GM18907 (cell line): ENCODE results near the gene CIBAR2.
"Not testable (repeated sequence)": the region's sequence is repeated elsewhere in the genome, so short reads cannot be mapped to it uniquely, and the experiment has no call there.

Experiments used
- ATAC-seq: cut with Tn5 transposase; IDR thresholded peaks from one replicate; pipeline ENCODE4 v1.9.1; 2021; ENCODE audit warnings: mild to moderate bottlenecking, moderate library complexity; ENCODE audit not compliant: unreplicated experiment

CIBAR2 gene

DNA sequence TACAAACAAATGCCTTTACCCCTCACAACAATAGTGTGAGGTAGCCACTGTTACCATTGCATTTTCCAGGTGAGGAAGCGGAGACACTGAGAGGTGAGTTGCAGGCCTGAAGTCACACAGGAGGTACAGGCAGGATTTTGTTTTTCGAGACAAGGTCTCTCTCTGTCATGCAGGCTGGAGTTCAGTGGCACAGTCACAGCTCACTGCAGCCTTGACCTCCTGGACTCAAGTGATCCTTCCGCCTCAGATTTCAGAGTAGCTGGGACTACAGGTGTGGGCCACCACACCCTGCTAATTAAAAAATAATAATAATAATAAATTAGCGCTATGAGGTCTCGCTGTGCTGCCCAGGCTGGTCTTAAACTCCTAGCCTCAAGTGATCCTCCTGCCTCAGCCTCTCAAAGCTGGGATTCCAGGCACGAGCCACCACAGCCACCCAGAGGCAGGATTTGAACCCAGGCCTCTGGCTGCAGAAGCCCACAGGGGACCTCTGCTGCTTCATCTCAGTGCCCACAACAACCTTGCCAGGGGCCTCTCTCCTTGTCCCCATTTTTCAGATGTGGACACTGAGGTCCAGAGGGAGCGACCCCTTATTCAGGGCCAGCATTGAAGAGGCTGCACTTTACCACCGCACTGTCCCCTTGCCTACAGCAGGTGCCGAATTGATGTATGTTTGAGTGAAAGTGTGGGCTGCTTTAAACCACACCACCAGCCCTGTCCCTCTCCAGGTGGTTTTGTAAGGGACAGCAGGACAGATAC lies 16.0 kb upstream of the CIBAR2 start:
- no peak for ATAC-seq

DNA sequence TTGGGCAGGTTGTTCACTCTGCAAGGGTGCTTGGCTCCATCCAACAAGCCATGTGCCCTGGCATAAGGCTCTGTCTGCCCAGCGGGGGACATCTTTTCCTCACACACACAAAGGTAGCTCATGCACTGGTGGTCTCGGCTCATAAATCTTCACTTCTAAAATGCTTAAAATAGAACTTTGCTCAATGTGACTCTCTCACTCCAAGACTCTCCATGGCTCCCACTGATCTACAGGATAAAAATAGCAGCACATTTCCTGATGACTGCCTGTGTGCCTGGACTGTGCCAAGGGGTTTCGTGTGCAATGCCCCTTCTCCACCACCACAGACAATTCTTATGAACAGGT lies 15.1 kb upstream of the CIBAR2 start:
- no peak for ATAC-seq

DNA sequence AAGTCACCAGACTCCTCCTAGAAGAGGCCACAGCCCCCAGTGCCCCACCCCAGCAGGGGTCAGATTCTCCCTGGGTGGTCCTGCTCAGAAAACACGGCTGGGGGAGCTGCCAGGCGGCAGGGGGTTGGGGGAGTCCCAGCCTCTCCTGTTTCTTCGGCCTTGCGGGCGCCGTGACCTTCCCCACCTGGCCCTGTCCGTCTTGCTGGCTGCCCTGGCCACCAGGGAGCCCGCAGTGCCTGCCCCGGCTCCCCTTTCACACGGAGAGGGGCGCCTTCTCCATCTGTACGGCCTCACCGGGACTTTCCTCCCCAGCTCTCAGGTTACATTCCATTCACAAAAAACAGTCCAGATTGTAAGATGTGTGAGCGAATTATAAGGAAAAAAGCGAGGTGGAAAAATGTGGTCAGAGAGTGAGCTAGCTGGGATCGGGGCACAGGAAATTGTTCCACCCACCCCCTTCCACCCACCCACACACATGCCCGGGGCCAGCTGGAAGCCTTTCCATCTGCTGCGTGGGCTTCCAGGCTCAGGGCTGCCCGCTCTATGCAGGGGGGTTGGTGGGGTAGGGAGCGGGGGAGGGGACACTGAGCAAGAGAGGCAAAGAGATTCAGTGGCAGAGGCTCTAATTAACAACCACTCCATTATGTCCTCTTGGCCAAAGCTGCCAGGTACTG lies 14.6 kb upstream of the CIBAR2 start:
- no peak for ATAC-seq

DNA sequence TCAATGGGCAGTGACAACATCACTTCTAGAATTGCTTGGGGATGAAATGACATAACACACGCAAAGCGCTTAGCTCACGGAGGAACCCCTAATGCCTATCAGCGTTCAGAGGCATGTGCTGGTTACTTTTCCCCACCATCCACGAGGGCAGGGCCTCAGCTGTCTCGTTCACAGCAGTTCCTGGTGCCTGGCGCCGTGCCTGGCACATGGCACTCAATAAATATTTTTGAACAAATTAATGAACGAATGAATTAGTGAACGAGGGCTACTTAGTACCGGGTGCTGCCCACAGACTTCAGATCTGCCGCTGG lies 14.1 kb upstream of the CIBAR2 start:
- ATAC-seq, result no peak

DNA sequence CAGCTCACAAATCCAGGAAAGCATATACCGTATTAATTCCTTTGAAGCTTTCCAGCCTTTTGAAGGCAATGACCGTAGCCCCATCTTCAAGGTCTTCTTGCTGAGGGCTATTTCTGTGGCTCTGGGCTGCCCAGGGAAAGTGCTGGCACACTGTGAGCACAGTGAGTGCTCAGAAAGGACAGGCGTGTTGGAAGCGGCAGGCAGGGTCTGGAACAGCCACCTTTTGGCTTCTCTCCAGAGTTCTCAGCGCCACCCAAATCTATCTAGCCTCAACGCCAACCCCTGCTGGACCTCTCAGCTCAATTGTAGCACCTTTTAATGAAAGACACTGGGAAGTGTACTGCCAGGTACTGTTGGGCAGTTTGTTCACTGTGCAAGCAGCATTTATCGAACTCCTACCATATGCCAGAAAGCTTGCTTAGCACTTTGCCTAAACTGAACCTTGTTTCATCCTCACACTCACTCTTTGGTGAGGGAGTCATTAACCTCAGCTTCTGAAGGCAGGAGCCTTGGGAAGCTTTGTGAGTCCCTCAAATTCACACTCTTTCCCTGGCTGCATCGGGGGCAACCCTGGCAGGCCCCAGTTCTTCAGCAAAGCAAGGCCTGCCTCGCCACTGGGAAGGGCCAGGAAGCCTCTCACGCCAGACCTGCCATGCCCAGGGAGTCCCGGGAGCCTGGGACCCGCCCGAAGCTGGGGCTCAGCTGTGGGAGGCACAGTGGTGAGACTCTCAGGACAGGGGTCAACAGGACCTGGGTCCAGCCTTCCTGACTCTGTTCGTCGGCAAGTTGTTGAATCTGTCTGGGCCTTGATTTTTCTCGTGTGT lies 13.5 kb upstream of the CIBAR2 start:
- ATAC-seq, result no peak

DNA sequence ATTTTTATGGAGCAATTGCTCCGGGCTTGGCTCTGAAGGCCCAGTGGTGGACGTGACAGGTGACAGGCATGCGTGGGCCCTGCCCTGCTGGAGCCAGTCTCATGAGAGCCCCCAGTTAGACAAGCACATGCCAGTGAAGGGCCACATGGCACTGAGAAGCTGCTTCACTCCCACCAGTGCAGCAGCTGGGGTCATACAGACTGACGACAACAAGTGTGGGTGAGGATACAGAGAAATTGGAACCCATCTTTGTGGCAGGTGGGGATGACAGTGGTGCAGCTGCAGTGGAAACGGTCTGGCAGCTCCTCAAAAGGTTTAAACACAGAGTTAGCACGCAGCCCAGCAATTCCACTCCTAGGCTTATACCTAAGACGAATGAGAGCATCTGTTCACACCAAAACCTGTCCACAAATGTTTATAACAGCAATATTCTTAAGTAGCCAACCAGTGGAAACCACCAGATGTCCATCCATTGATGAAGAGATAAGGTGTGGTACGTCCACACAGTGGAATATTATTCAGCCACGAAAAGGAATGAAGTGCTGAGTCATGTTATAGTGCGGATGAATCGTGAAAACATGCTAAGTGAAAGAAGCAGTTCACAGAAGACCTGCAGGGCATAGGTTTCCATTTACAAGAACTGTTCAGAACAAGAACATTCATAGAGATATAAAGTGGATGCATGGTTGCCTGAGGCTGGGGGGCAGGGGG lies 12.5 kb upstream of the CIBAR2 start:
- no peak for ATAC-seq

DNA sequence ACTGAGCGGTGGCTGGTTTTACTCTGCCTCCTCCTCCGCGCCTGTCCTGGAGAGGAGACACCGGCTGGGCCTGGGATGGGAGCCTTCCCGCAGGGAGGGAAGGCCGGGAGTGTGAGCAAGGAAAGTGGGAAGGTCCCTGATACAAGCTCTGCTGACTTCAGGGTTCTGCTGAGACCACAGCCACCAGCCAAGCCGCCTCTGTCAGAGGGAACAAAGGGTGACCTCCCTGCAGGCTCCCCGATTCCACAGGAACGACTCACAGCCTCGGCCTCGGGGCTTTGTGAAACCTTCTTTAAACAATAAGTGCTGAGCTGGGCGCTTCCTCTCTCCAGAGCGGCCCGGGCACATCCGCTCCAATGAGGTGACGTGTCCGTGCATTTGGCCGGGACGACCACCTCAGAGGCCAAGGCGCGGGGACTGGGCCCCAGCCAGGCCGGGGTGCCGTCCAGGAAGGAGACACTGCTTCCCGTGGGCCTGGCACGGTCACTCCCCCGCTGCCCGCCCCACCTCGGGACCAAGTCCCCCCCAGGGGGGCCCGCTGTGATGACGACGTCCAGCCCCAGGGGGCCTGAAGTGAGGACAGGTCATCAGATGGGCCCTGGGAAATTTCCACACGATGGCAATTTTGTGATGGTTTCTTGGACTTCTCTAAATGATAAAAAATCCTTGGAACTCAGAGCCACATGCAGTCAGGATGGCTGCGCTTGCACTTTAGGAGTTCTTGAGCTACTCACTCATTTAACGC lies 11.8 kb upstream of the CIBAR2 start:
- no peak for ATAC-seq

DNA sequence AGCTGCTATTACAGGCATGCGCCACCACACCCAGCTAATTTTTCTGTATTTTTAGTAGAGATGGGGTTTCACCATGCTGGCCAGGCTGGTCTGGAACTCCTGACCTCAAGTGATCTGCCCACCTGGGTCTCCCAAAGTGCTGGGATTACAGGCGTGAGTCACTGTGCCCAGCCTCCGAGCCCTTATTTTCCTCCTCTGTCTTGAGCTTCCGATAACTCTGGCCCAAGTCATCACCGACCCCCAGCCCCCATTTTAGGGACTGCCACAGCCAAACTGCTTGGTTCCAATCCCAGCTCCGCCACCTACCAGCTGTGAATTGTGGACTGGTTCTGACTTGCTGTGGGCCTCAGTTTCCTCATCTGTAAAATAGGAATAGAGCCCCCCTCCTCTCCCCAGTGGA lies 11.2 kb upstream of the CIBAR2 start:
- not testable (repeated sequence) for ATAC-seq

DNA sequence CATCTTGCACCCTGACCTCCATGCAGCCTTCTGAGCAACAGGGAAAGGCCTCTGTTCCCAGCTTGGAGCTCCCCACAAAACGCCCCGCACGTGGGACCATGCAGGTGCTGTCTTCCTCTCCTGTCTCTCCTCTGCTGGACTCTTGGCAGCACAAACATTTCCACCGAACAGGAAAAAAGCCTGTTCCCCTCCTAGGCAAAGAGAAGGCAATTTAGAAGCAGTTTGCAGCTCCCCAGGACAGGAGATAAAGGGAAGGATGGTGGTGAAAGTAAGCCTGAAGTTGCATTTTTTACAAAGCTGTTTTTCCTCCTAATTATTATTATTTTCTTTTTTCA lies 7.7 kb upstream of the CIBAR2 start:
- ATAC-seq, result no peak

DNA sequence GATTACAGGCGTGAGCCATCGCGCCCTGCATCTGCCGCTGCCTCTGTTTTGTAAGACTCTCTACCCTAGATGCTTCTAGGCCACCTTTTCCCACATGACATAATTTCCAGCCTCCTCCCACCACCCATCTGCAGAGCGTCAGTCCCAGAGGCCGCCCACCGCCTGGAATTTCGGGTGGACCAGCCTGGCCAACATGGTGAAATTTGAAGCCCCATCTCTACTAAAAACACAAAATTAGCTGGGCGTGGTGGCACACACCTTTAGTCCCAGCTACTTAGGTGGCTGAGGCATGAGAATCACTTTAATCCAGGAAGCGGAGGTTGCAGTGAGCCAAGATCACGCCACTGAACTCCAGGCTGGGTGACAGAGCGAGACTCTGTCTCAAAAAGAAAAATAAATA lies 5.1 kb upstream of the CIBAR2 start:
- ATAC-seq, result no peak

DNA sequence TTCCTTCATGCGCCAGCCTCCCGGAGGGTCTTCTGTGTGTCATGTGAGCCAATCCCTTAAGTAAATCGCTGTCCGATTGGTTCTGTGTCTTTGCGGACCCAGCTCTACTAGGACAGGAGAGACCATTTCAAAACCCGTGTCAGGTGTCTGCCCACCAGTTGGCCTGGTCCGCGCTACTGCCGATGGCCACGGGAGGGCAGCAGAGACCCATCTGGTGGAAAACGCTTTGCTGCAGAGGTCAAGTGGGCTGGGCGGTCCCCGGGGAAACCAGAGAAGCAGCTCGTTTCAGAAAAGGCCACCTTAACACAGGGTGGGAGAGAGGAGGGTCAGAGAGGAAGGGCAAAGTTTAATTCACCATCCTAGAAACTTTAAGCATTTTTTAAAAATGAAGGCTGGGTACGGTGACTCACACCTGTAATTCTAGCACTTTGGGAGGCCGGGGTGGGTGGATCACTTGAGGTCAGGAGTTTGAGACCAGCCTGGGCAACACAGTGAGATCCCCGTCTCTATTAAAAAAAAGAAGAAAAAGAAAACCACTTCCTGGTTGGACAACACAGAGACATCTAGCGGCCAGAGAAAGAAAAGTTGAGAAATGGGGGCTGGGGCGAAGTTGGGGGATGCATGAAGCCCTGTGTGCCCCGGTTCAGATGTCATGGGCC lies 2.8 kb upstream of the CIBAR2 start:
- peak; percentile 69 for ATAC-seq

DNA sequence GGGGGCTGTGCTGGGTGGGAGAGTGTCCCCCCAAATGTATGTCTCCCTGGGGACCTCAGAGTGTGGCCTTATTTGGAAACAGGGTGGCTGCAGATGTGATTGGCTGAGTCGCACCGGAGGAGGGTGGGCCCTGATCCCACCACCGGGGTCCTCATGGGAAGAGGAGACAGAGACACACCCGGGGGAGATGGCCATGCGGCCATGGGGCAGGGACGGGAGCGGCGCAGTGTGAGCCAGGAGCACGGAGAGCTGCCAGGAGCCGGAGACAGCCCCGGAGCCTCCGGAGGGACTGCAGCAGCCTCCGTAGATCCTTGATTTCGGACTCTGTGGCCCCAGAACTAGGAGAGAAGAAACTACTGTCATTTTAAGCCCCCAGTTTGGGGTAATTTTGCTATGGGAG lies 1.6 kb upstream of the CIBAR2 start:
- ATAC-seq, result no peak

DNA sequence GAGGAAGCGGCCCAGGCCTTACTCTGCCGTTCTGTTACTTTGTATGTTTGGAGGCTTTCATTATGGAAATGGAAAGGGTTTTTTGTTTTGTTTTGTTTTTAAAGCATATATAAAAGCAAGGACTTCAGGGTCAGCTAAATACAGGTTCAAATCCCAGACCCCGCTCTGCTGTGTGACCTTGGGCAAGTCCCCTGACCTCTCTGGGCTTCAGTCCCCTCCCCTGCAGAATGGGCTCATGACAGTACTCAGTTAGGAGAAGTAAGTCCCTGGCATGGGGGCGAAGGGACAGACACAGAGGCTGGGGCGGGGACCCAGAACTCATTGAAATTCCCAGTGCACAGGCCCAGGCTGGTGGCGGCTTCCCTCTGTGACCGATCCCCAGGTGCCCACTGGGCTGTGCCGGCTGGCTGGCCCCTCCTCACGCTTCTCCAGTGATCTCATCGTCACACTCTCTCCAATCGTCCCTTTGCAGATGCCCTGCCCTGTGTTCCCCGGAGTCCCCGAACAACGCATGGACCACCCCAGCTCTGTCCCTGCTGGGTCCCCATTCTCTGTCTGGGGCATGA lies 979 bp upstream of the CIBAR2 start:
- ATAC-seq, result no peak

DNA sequence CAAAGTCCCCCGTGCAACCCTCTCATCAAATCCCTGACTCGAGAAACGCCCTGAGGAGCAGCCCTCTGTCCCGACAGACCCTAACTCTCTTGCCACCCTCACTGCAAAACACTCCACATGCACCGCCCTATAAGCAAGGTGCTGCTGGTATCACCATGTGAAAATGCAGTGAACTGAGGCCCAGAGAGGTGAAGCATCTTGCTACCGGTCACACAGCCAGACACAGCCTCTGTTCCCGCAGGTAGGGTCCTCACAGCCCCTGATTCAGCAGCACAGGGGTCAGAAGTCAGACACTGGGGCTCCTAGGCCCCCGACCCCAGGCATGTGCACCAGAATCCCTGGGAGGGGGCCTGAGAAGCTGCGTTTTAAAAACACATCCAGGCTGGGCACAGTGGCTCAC lies 1.1 kb downstream of the CIBAR2 start:
- no peak for ATAC-seq

DNA sequence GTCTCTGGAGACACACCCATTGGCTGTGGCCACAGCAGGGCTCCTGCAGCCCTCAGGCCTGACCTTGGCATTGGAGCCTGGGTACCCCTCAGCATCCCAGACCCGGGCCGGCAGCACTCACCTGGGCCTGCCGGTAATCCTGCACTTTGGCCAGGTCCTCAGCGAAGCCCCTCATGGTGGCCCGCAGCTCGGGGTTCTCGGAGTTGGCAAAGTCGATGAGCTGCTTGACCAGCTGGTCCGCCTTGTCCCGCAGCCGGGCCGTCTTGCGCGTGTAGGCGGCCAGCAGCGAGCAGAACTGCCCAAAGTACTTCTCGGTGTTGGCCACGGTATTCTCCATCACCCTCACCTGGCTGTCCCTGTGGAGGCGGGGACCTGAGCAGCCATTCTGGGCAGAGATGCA lies 2.2 kb downstream of the CIBAR2 start:
- ATAC-seq, result no peak

DNA sequence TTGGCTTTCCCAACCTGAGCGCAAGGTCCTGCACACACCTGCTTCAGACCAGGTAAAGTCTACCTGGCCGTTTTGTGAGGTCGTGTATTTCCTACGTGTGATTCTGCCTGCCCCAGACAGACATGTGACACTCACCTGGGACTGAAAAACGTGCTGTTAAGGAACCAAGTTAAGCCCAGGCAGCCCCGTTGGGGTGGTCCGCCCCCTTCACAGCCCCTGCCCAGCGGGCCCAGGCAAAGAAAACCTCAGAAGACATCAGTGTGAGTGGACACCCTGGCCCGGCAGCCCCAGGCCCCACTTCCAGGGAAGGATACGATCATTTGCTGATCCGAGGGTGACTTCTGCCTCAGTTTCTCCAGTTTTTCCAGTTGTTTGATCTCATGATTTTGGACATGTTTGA lies 4.7 kb downstream of the CIBAR2 start:
- ATAC-seq, result no peak

DNA sequence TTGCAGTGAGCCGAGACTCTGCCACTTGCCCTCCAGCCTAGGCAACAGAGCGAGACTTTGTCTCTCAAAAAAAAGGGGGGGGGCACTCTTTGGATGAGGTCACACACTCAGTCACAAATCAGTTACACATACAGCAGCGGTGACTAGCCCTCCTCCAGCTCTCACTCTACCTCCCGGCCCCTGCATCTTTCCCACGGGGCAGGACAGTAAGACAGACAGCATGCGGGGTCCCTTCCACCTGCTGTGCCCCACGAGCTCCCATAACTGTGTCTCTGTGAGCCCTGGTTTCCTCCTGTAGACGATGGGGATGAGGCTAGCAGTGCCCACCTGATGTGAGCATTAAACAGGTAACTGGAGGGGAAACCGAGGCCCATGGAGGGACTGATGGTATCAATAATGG lies 5.2 kb downstream of the CIBAR2 start:
- ATAC-seq, result no peak

DNA sequence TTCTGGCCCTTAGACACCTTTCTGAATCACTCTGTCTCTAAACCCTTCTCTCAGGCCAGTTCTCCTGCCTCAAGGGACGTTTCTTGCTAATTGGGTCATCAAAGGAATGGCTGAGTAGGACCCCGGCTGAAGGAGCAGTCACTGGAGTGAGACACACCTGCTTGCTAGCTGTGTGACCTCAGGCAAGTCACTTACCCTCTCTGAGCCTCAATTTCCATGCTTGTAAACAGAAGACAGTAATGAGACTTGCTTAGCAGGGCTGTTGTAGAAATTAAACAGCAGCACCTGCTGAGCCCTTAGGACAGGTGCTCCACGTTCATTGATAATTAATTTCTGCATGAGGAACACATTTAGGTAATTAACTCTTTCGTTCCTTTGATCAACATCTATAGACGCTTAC lies 6.8 kb downstream of the CIBAR2 start:
- no peak for ATAC-seq

DNA sequence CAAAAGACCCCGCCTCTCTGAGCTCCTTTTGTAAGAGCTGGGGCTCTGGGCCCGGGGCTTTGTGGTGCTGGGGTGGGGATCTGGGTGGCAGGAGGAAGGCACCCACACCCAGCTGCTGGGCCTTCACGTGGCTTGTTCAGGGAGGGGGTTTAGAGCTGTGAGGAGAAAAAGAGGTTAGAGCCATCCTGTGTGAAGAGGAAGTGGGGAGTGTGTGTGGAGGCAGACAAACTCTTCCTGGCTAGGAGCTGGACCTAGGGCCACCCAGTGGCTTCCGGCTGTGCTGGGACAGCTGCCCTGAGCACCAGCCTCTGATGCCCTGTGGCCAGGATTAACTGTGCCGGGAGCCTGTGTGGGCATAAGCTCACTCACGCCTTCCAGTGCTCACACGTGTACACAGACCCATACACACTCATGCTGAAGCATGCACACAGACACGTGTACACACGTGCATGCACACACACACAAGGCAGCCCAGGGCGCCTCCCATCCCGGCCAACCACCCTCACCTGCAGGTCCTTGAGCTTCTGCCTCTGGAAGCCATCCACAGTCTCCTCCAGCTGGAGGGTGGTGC lies 7.4 kb downstream of the CIBAR2 start:
- ATAC-seq, result peak; percentile 59

DNA sequence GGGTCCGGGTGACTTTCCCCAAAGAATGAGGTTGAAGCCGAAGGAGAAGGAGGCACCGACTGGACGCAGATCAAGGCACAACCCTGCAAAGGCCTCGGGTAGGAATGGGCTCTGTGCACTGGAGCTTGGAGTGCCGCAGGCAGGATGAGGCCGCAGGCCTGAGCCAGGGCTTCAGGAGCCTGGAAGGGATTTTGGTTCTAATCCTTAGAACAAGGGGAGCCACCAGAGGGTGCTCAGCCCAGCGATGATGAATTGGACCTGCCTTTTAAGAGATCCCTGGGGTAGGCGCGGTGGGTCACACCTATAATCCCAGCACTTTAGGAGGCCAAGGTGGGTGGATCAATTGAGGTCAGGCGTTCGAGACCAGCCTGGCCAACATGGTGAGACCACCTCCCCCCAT lies 8.1 kb downstream of the CIBAR2 start:
- ATAC-seq, result no peak
